ENCODE results near the gene MAML3. TPM values are rescaled to one million over a fixed set of nuclear protein-coding genes. Genes with fewer than 3 reads are reported as not detected.

The MAML3 gene
- 2.5 TPM for polyA plus RNA-seq (2013, experiment 1 of 2)
- 2.4 TPM for polyA plus RNA-seq (2013, experiment 2 of 2)

- peak within 1 kb of the TSS; percentile 71 for H2BK120ac ChIP-seq (ENCODE audit: low read depth, low read length)
- peak within 1 kb of the TSS; percentile 73 for H2BK15ac ChIP-seq (ENCODE audit: low read depth, poor library complexity, severe bottlenecking)
- H2BK12ac ChIP-seq (ENCODE audit: low read length in 2 of 2) = peak within 1 kb of the TSS in 1 of 2 experiments; percentile 82
- under 1% methylated on average over 42 of the region's 79 CpGs for WGBS
- no peak within 1 kb of the TSS for H2AK5ac ChIP-seq (ENCODE audit: low read length, severe bottlenecking)
- H3K4me3 ChIP-seq (ENCODE audit: insufficient read depth in 1 of 2, low read depth in 1 of 2, low read length in 2 of 2) = peak within 1 kb of the TSS; percentile 86 to 89
- peak within 1 kb of the TSS; percentile 90 for H3K27ac ChIP-seq (ENCODE audit: low read length, poor library complexity, severe bottlenecking)
- peak within 1 kb of the TSS in 1 of 2 experiments; percentile 91 for H3K23ac ChIP-seq (ENCODE audit: low read length in 2 of 2)
- DNase-seq = peak; percentile 98
- no peaks in the 10 kb centered on the region for H3K9me3 ChIP-seq (ENCODE audit: control insufficient read depth, low read length)
- no peaks in the 10 kb centered on the region for H3K36me3 ChIP-seq (ENCODE audit: control insufficient read depth in 1 of 2, insufficient read depth in 2 of 2, low read depth in 1 of 2, low read length in 2 of 2)
- peak within 1 kb of the TSS; percentile 40 to 93 for H3K18ac ChIP-seq (ENCODE audit: low read depth in 1 of 2, low read length in 2 of 2)
- peak within 1 kb of the TSS; percentile 89 for H4K8ac ChIP-seq (ENCODE audit: low read length)
- H3K4ac ChIP-seq (ENCODE audit: low read depth in 1 of 2, low read length in 2 of 2) = peak within 1 kb of the TSS; percentile 67 to 89
- peak within 1 kb of the TSS; percentile 74 for H2AFZ ChIP-seq (ENCODE audit: low read depth, low read length)
- H3K79me1 ChIP-seq (replicated peaks; ENCODE audit: low read length, poor library complexity, severe bottlenecking) = peaks cover 2% of the 10 kb centered on the region
- H3K9ac ChIP-seq (ENCODE audit: low read length) = peak within 1 kb of the TSS; percentile 90
- H3K27me3 ChIP-seq (ENCODE audit: control insufficient read depth in 1 of 2, insufficient read depth in 1 of 2, low read length in 2 of 2) = no peaks in the 10 kb centered on the region
- peak within 1 kb of the TSS in 1 of 2 experiments; percentile 26 for H3K14ac ChIP-seq (ENCODE audit: low read length in 2 of 2)
- H2BK5ac ChIP-seq (ENCODE audit: low read depth, low read length, poor library complexity, severe bottlenecking) = peak within 1 kb of the TSS; percentile 68
- peaks cover 6% of the 10 kb centered on the region for H3K4me1 ChIP-seq (ENCODE audit: control insufficient read depth, insufficient read depth, low read depth, low read length)
- peak within 1 kb of the TSS; percentile 69 for H4K91ac ChIP-seq (ENCODE audit: low read length)
- H3K4me2 ChIP-seq (ENCODE audit: low read length, poor library complexity, severe bottlenecking) = peak within 1 kb of the TSS; percentile 97
Measured at GRCh38 chr4:140153718-140154571, at the start of gene MAML3. Gene MAML3, minus strand, starts transcription at chr4:140154184. Its CDS starts 857 bp downstream, at chr4:140153327.

DNA sequence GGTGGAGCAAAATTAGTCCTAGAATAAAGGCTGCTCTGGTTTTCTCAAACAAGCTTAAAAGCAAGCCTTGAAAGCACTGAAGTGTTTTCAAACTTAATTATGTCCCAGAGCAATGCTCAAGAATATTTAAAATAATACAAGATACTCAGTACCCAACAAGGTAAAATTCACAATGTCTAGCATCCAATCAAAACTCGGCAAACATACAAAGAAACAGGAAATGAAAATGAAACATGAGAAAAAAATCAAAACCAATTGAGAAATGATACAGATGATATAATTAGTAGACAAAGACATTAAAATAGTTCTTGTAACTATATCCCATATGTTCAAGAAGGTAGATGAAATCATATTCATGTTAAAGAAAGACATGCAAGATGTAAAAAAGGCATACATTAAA is 45.0 kb upstream of the MAML3 start:
- no CpG with 5 or more reads among the region's 1 CpG for WGBS
- no peaks in the 10 kb centered on the region for H3K79me1 ChIP-seq (replicated peaks; ENCODE audit: low read length, poor library complexity, severe bottlenecking)
- no peak overlapping the region for H3K4me2 ChIP-seq (ENCODE audit: low read length, poor library complexity, severe bottlenecking)
- DNase-seq = no peak
- no peak overlapping the region for H2AK5ac ChIP-seq (ENCODE audit: low read length, severe bottlenecking)
- H4K91ac ChIP-seq (ENCODE audit: low read length) = no peak overlapping the region
- no peak overlapping the region for H2BK120ac ChIP-seq (ENCODE audit: low read depth, low read length)
- no peak overlapping the region for H2BK5ac ChIP-seq (ENCODE audit: low read depth, low read length, poor library complexity, severe bottlenecking)
- no peak overlapping the region for H3K4ac ChIP-seq (ENCODE audit: low read depth in 1 of 2, low read length in 2 of 2)
- H3K14ac ChIP-seq (ENCODE audit: low read length in 2 of 2) = no peak overlapping the region
- H3K27me3 ChIP-seq (ENCODE audit: control insufficient read depth in 1 of 2, insufficient read depth in 1 of 2, low read length in 2 of 2) = no peaks in the 10 kb centered on the region
- no peak overlapping the region for H3K9ac ChIP-seq (ENCODE audit: low read length)
- H2AFZ ChIP-seq (ENCODE audit: low read depth, low read length) = no peak overlapping the region
- no peak overlapping the region for H4K8ac ChIP-seq (ENCODE audit: low read length)
- H3K18ac ChIP-seq (ENCODE audit: low read depth in 1 of 2, low read length in 2 of 2) = no peak overlapping the region
- peaks cover 2% of the 10 kb centered on the region for H3K9me3 ChIP-seq (ENCODE audit: control insufficient read depth, low read length)
- no peak overlapping the region for H2BK12ac ChIP-seq (ENCODE audit: low read length in 2 of 2)
- no peak overlapping the region for H3K4me3 ChIP-seq (ENCODE audit: insufficient read depth in 1 of 2, low read depth in 1 of 2, low read length in 2 of 2)
- H3K23ac ChIP-seq (ENCODE audit: low read length in 2 of 2) = no peak overlapping the region
- no peak overlapping the region for H2BK15ac ChIP-seq (ENCODE audit: low read depth, poor library complexity, severe bottlenecking)
- H3K36me3 ChIP-seq (ENCODE audit: control insufficient read depth in 1 of 2, insufficient read depth in 2 of 2, low read depth in 1 of 2, low read length in 2 of 2) = no peaks in the 10 kb centered on the region
- H3K27ac ChIP-seq (ENCODE audit: low read length, poor library complexity, severe bottlenecking) = peak overlapping the region; percentile 12
- H3K4me1 ChIP-seq (ENCODE audit: control insufficient read depth, insufficient read depth, low read depth, low read length) = no peaks in the 10 kb centered on the region

DNA sequence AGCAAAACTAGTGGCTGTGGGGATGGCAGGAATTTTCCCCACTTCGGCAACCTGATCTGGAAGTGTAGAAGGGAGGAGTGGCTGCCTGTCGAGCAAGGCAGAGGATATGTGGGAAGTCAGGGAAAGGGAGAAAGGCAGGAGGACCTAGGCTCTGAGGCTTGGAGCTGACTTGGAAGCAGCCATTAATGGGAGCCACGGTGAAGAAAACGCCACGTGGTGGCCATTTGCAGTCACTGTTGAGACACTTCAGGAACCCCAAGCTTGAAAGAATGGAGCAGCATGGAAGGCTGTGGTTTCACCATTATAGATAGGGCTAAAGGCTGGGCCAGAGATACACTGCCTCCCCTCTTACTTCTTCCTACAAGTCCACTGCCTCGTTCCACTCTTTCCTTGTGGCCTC is 41.8 kb upstream of the MAML3 start:
- no peak overlapping the region for H3K4me3 ChIP-seq (ENCODE audit: insufficient read depth in 1 of 2, low read depth in 1 of 2, low read length in 2 of 2)
- H3K14ac ChIP-seq (ENCODE audit: low read length in 2 of 2) = no peak overlapping the region
- no peak overlapping the region for H2BK120ac ChIP-seq (ENCODE audit: low read depth, low read length)
- no peaks in the 10 kb centered on the region for H3K4me1 ChIP-seq (ENCODE audit: control insufficient read depth, insufficient read depth, low read depth, low read length)
- H4K91ac ChIP-seq (ENCODE audit: low read length) = no peak overlapping the region
- H3K4ac ChIP-seq (ENCODE audit: low read depth in 1 of 2, low read length in 2 of 2) = no peak overlapping the region
- H3K4me2 ChIP-seq (ENCODE audit: low read length, poor library complexity, severe bottlenecking) = no peak overlapping the region
- no peaks in the 10 kb centered on the region for H3K36me3 ChIP-seq (ENCODE audit: control insufficient read depth in 1 of 2, insufficient read depth in 2 of 2, low read depth in 1 of 2, low read length in 2 of 2)
- H2AFZ ChIP-seq (ENCODE audit: low read depth, low read length) = no peak overlapping the region
- no peaks in the 10 kb centered on the region for H3K27me3 ChIP-seq (ENCODE audit: control insufficient read depth in 1 of 2, insufficient read depth in 1 of 2, low read length in 2 of 2)
- no peak overlapping the region for H2BK15ac ChIP-seq (ENCODE audit: low read depth, poor library complexity, severe bottlenecking)
- H3K79me1 ChIP-seq (replicated peaks; ENCODE audit: low read length, poor library complexity, severe bottlenecking) = no peaks in the 10 kb centered on the region
- no peak overlapping the region for H3K27ac ChIP-seq (ENCODE audit: low read length, poor library complexity, severe bottlenecking)
- no peak for DNase-seq
- 85% methylated on average over 5 of the region's 6 CpGs for WGBS
- H2BK5ac ChIP-seq (ENCODE audit: low read depth, low read length, poor library complexity, severe bottlenecking) = no peak overlapping the region
- H3K9ac ChIP-seq (ENCODE audit: low read length) = no peak overlapping the region
- H4K8ac ChIP-seq (ENCODE audit: low read length) = no peak overlapping the region
- no peak overlapping the region for H2BK12ac ChIP-seq (ENCODE audit: low read length in 2 of 2)
- H3K9me3 ChIP-seq (ENCODE audit: control insufficient read depth, low read length) = peaks cover under 1% of the 10 kb centered on the region
- H3K23ac ChIP-seq (ENCODE audit: low read length in 2 of 2) = no peak overlapping the region
- no peak overlapping the region for H2AK5ac ChIP-seq (ENCODE audit: low read length, severe bottlenecking)
- no peak overlapping the region for H3K18ac ChIP-seq (ENCODE audit: low read depth in 1 of 2, low read length in 2 of 2)

- no peak overlapping the region for H3K27ac ChIP-seq (ENCODE audit: low read length, poor library complexity, severe bottlenecking)
- H3K9ac ChIP-seq (ENCODE audit: low read length) = no peak overlapping the region
- H3K18ac ChIP-seq (ENCODE audit: low read depth in 1 of 2, low read length in 2 of 2) = no peak overlapping the region
- H4K91ac ChIP-seq (ENCODE audit: low read length) = no peak overlapping the region
- no peak overlapping the region for H3K4ac ChIP-seq (ENCODE audit: low read depth in 1 of 2, low read length in 2 of 2)
- no peak overlapping the region for H3K4me3 ChIP-seq (ENCODE audit: insufficient read depth in 1 of 2, low read depth in 1 of 2, low read length in 2 of 2)
- no peak overlapping the region for H2BK120ac ChIP-seq (ENCODE audit: low read depth, low read length)
- H3K4me2 ChIP-seq (ENCODE audit: low read length, poor library complexity, severe bottlenecking) = no peak overlapping the region
- H2AK5ac ChIP-seq (ENCODE audit: low read length, severe bottlenecking) = no peak overlapping the region
- no peak overlapping the region for H3K14ac ChIP-seq (ENCODE audit: low read length in 2 of 2)
- no peak overlapping the region for H3K23ac ChIP-seq (ENCODE audit: low read length in 2 of 2)
- no peaks in the 10 kb centered on the region for H3K9me3 ChIP-seq (ENCODE audit: control insufficient read depth, low read length)
- no peak for DNase-seq
- no peaks in the 10 kb centered on the region for H3K27me3 ChIP-seq (ENCODE audit: control insufficient read depth in 1 of 2, insufficient read depth in 1 of 2, low read length in 2 of 2)
- 91% methylated on average over 2 of the region's 2 CpGs for WGBS
- no peak overlapping the region for H2BK12ac ChIP-seq (ENCODE audit: low read length in 2 of 2)
- H4K8ac ChIP-seq (ENCODE audit: low read length) = no peak overlapping the region
- H3K36me3 ChIP-seq (ENCODE audit: control insufficient read depth in 1 of 2, insufficient read depth in 2 of 2, low read depth in 1 of 2, low read length in 2 of 2) = no peaks in the 10 kb centered on the region
- H3K4me1 ChIP-seq (ENCODE audit: control insufficient read depth, insufficient read depth, low read depth, low read length) = peaks cover 12% of the 10 kb centered on the region
- no peak overlapping the region for H2BK5ac ChIP-seq (ENCODE audit: low read depth, low read length, poor library complexity, severe bottlenecking)
- no peak overlapping the region for H2BK15ac ChIP-seq (ENCODE audit: low read depth, poor library complexity, severe bottlenecking)
- H2AFZ ChIP-seq (ENCODE audit: low read depth, low read length) = no peak overlapping the region
- no peaks in the 10 kb centered on the region for H3K79me1 ChIP-seq (replicated peaks; ENCODE audit: low read length, poor library complexity, severe bottlenecking)
Measured at GRCh38 chr4:140189805-140190204, 35.8 kb upstream of the MAML3 start.

Measured in mesenchymal stem cell (in vitro differentiated cells and primary cell).